Testis (tissue), 2 donors: ENCODE results near the gene L3MBTL4.

Experiments used
- CTCF ChIP-seq, 3 experiments: fragments of 450-650 bp in 2 of 3; fragments of 200-600 bp in 1 of 3; sonication (generic) in 1 of 3; IDR thresholded peaks; one replicate each; pipeline ENCODE4 v1.5.1; 2016 to 2019; ENCODE audit warnings: antibody characterized with exemption in 3 of 3, mild to moderate bottlenecking in 2 of 3, moderate library complexity in 1 of 3
- POLR2A ChIP-seq: fragments of 450-650 bp; IDR thresholded peaks from one replicate; pipeline ENCODE4 v1.6.1; 2017; ENCODE audit warnings: antibody characterized with exemption, mild to moderate bottlenecking, moderate library complexity

DNA sequence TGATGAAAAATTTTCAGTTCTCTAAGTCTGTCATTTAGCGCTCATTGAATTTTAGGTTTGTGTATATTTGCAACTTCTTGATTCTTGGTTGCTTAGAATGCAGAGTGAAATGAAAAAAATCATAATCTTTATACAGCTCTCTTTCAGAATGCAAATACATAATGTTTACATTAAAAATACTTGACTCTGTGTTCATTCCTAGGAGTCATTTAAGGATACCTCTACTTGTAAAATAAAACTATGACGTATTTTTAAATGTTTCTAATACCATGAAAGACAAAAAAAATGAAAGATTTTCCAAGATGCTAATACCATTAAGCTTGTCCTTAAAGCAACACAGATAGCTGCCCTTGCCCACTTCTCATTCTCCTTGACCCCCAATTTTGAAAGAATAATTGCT lies 259.0 kb downstream of the L3MBTL4 start:
- TF ChIP-seq POLR2A (no peak), CTCF (IDR thresholded peaks at IDR 0.05) (no peak)
